Measurements from ENCODE around the gene FXR2.

The FXR2 gene

DNA sequence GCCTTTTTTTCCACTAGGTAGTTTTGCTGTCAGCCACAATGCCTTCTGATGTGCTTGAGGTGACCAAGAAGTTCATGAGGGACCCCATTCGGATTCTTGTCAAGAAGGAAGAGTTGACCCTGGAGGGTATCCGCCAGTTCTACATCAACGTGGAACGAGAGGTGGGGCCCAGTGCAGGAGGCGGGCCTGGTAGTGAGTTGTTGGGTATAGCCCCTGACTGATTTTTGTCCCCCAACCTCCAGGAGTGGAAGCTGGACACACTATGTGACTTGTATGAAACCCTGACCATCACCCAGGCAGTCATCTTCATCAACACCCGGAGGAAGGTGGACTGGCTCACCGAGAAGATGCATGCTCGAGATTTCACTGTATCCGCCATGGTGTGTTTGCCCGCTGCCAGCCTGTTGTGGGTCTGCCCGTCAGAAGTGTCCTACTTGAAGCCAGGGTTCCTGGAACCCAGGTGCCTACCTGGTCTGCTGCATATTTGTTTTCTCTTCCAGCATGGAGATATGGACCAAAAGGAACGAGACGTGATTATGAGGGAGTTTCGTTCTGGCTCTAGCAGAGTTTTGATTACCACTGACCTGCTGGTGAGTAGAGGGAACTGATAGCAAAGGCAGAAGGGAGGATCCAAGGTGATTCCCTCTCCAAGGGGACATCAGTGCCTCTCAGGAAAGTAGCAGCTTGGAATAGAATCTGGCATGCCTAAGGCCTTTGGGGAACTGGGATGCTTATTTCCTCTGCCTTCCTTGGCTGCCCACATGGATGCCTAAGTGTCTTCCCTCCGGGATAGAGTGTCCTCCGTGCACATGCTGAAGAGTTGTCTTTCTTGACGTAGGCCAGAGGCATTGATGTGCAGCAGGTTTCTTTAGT, 37.1 kb downstream of the FXR2 start:
- no peak overlapping the region for H3K4me3 ChIP-seq (ENCODE audit: low read depth, low read length)
- peaks cover 3% of the 10 kb centered on the region; the same call in 1 of the 2 replicates for H3K4me1 ChIP-seq (ENCODE audit: control insufficient read depth, insufficient read depth, low read length)
- H3K27ac ChIP-seq (ENCODE audit: extremely low read depth, low read depth, low read length), result peak overlapping the region; percentile 7
- POLR2A ChIA-PET, result interaction anchor here (2.7 to 3.7 kb wide), 2 partner anchors 50 to 109 kb away, joined by 9 to 50 read pairs; partner anchors contain the start of genes SAT2, TP53 and WRAP53
- peaks cover 39 to 86% of the 10 kb centered on the region in 2 experiments for H3K36me3 ChIP-seq (ENCODE audit: control insufficient read depth in 2 of 2, insufficient read depth in 1 of 2, low read length in 2 of 2)
- CTCF ChIA-PET, result interaction anchor here (0.9 to 1.1 kb wide), 3 partner anchors 10 to 110 kb away, joined by 3 to 5 read pairs (median 3); partner anchors contain the start of gene TP53
- no peaks in the 10 kb centered on the region for H3K9me3 ChIP-seq (ENCODE audit: control insufficient read depth, insufficient read depth, low read depth, low read length)
- TF ChIP-seq ZNF394 (tag by site-specific recombination; IDR thresholded peaks at IDR 0.05; ENCODE audit: borderline replicate concordance) (no peak), WT1 (tag by site-specific recombination; IDR thresholded peaks at IDR 0.05) (no peak; the same call in 1 of the 2 replicates), RBAK (tag by site-specific recombination; IDR thresholded peaks at IDR 0.05) (no peak), ZNF398 (tag by site-specific recombination; IDR thresholded peaks at IDR 0.05) (no peak), ZNF692 (tag by site-specific recombination; IDR thresholded peaks at IDR 0.05) (peak; percentile 60), ZBTB7A (tag by site-specific recombination; IDR thresholded peaks at IDR 0.05; ENCODE audit: low read depth) (no peak), ZNF19 (tag by site-specific recombination; IDR thresholded peaks at IDR 0.05; ENCODE audit: low read depth) (no peak), ZSCAN30 (tag by site-specific recombination; IDR thresholded peaks at IDR 0.05) (no peak), YY2 (tag by site-specific recombination; IDR thresholded peaks at IDR 0.05) (no peak), ZNF544 (tag by site-specific recombination; IDR thresholded peaks at IDR 0.05) (no peak), ZNF677 (tag by site-specific recombination; IDR thresholded peaks at IDR 0.05) (no peak), ZNF157 (tag by site-specific recombination; IDR thresholded peaks at IDR 0.05) (no peak), ZXDB (tag by site-specific recombination; IDR thresholded peaks at IDR 0.05) (no peak), GLIS2 (tag by site-specific recombination; IDR thresholded peaks at IDR 0.05) (no peak), REST (tag by site-specific recombination; IDR thresholded peaks at IDR 0.05) (no peak), ZNF292 (tag by site-specific recombination; IDR thresholded peaks at IDR 0.05; ENCODE audit: borderline replicate concordance, low read depth) (no peak), ZNF549 (tag by site-specific recombination; IDR thresholded peaks at IDR 0.05) (no peak), ZNF560 (tag by site-specific recombination; IDR thresholded peaks at IDR 0.05; ENCODE audit: borderline replicate concordance) (no peak), TCF7L2 (IDR thresholded peaks at IDR 0.05; ENCODE audit: borderline replicate concordance, low read depth, low read length) (no peak), ZBTB1 (tag by site-specific recombination; IDR thresholded peaks at IDR 0.05) (no peak), ZNF510 (tag by site-specific recombination; IDR thresholded peaks at IDR 0.05; ENCODE audit: insufficient replicate concordance) (no peak), ZFP69B (tag by site-specific recombination; IDR thresholded peaks at IDR 0.05) (0 out of 2 replicates have a peak, but pooled peaks have one; percentile 27)
- TF ChIP-seq, protein P1, sequence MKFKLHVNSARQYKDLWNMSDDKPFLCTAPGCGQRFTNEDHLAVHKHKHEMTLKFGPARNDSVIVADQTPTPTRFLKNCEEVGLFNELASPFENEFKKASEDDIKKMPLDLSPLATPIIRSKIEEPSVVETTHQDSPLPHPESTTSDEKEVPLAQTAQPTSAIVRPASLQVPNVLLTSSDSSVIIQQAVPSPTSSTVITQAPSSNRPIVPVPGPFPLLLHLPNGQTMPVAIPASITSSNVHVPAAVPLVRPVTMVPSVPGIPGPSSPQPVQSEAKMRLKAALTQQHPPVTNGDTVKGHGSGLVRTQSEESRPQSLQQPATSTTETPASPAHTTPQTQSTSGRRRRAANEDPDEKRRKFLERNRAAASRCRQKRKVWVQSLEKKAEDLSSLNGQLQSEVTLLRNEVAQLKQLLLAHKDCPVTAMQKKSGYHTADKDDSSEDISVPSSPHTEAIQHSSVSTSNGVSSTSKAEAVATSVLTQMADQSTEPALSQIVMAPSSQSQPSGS (tag by site-specific recombination; IDR thresholded peaks at IDR 0.05; ENCODE audit: low read depth), result no peak
- TF ChIP-seq, protein P2, sequence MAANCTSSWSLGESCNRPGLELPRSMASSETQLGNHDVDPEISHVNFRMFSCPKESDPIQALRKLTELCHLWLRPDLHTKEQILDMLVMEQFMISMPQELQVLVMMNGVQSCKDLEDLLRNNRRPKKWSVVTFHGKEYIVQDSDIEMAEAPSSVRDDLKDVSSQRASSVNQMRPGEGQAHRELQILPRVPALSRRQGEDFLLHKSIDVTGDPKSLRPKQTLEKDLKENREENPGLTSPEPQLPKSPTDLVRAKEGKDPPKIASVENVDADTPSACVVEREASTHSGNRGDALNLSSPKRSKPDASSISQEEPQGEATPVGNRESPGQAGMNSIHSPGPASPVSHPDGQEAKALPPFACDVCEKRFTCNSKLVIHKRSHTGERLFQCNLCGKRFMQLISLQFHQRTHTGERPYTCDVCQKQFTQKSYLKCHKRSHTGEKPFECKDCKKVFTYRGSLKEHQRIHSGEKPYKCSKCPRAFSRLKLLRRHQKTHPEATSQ (tag by site-specific recombination; IDR thresholded peaks at IDR 0.05), result no peak
